HG03045 (cell line): ENCODE measurements around the gene GNS.

Source experiments
- ATAC-seq: cut with Tn5 transposase; IDR thresholded peaks from one replicate; pipeline ENCODE4 v1.9.1; 2021; ENCODE audit warnings: mild to moderate bottlenecking, moderate library complexity; ENCODE audit not compliant: unreplicated experiment

The GNS gene

GRCh38 chr12:64675795-64676194, 83.4 kb downstream of the GNS start:
- no peak for ATAC-seq

- no peak for ATAC-seq
These were observed 84.8 kb downstream of the GNS start for GRCh38 chr12:64674367-64674922.

GRCh38 chr12:64673490-64674169, 85.6 kb downstream of the GNS start:
- no peak for ATAC-seq

GRCh38 chr12:64672925-64673409, 86.2 kb downstream of the GNS start:
- ATAC-seq = no peak

GRCh38 chr12:64671681-64672080, 87.5 kb downstream of the GNS start:
- ATAC-seq = no peak

GRCh38 chr12:64670919-64671639, 88.1 kb downstream of the GNS start:
- ATAC-seq = no peak

GRCh38 chr12:64670019-64670418, 89.2 kb downstream of the GNS start:
- no peak for ATAC-seq

GRCh38 chr12:64669270-64669842, 89.8 kb downstream of the GNS start:
- ATAC-seq = peak; percentile 67

GRCh38 chr12:64667793-64668192, 91.4 kb downstream of the GNS start:
- ATAC-seq = no peak

- ATAC-seq = peak; percentile 29
These were observed 92.9 kb downstream of the GNS start for GRCh38 chr12:64666054-64666914.

GRCh38 chr12:64665514-64665913, 93.7 kb downstream of the GNS start:
- no peak for ATAC-seq
